H1 (cell line): Measurements from ENCODE around the gene CHST9. TPM values are rescaled to one million over a fixed set of nuclear protein-coding genes. Genes with fewer than 3 reads are reported as not detected.

ENCODE experiments used
- CBX8 ChIP-seq: fragments of 300-800, 300-1000 bp; sonication (generic); IDR thresholded peaks from 2 replicates; pipeline ENCODE4 v1.7.1; 2016; ENCODE audit warnings: low read depth, low read length, borderline replicate concordance
- CHD7 ChIP-seq: fragments of 300-600 bp; sonication (generic); IDR thresholded peaks from 2 replicates; pipeline ENCODE4 v1.7.1; 2012; ENCODE audit warnings: low read length, moderate library complexity, mild to moderate bottlenecking, inconsistent platforms; ENCODE audit not compliant: insufficient replicate concordance
- EP300 ChIP-seq, 2 experiments: IDR thresholded peaks; 1 replicate in 1 of 2; 2 replicates in 1 of 2; pipeline ENCODE4 v1.6.1; 2011 to 2012; ENCODE audit warnings: low read depth in 2 of 2, low read length in 2 of 2, mild to moderate bottlenecking in 2 of 2, borderline replicate concordance in 1 of 2, inconsistent platforms in 1 of 2, moderate library complexity in 1 of 2
- NANOG ChIP-seq: IDR thresholded peaks from 2 replicates; pipeline ENCODE4 v1.6.1; 2011; ENCODE audit warnings: low read length, low read depth, mild to moderate bottlenecking, inconsistent platforms; ENCODE audit not compliant: insufficient read depth, poor library complexity, severe bottlenecking
- polyA plus RNA-seq, 7 experiments: library from polyadenylated mRNA; depleted of rRNA in 3 of 7; stranded (reverse) in 5 of 7; unstranded in 2 of 7; fragments of >200 nt in 5 of 7; fragments of 200-250 nt in 2 of 7; gene quantifications; 1 replicate in 5 of 7; 2 replicates in 1 of 7; 4 replicates in 1 of 7; pipeline versions ENCODE4 v1.2.1 to v1.2.3, GENCODE V29; 2011 to 2013; ENCODE audit warnings: missing spikeins in 2 of 7, mixed read lengths in 2 of 7
- total RNA-seq: library from RNA; stranded (reverse); fragmentation: NEBNext Ultra II Directional; extraction: Animal tissue kit (Norgen Biotek cat#: 25700); gene quantifications from 2 replicates; pipeline ENCODE4 v1.2.1, GENCODE V29; 2021

Gene CHST9
- total and polyA plus RNA-seq, 2 of the 8 experiments (the other 6 are each of a cell fraction or from before 2014, with no cell fraction given): 3.2 to 24.3 TPM

DNA sequence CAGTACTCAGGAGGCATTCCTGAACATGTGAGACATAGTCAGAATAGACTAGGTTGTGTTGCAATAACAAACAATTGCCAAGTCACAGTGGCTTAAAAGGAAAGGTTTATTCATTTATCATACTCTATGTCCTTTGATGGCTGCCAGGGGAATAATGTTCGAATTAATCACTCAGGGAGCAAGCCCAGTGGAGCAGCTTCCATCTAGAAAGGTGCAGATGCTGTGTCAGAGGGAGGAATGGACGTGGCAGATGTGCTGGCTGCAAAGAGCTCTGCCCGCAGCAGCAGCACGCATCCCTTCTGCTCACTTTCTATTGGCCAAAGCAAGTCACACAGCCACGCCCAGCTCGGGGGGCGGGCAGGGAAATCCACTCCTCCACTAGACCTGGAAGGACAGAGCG, 213.7 kb downstream of the CHST9 start (continued):
- TF ChIP-seq CHD7: no peak
- TF ChIP-seq EP300 (IDR thresholded peaks at IDR 0.05; ENCODE audit: borderline replicate concordance in 1 of 2, low read depth in 2 of 2, low read length in 2 of 2): no peak
- TF ChIP-seq NANOG: no peak
- no peak for TF ChIP-seq CBX8
- TF ChIP-seq, all 59 proteins: peak for 0
